HepG2 (cell line): ENCODE measurements around the gene COQ9. TPM values are rescaled to one million over a fixed set of nuclear protein-coding genes. Genes with fewer than 3 reads are reported as not detected.

Experiments used
- E2F5 ChIP-seq: sonication (generic); formaldehyde crosslinking; conservative IDR thresholded peaks from 2 replicates; pipeline ENCODE4 v1.4.0; 2020; ENCODE audit warnings: missing genetic modification reagents
- GABPA ChIP-seq, 2 experiments: IDR thresholded peaks; 2 replicates each; pipeline ENCODE4 v1.6.1; 2011 to 2016; ENCODE audit warnings: low read depth in 2 of 2, low read length in 1 of 2, missing biosample characterization in 1 of 2, missing genetic modification characterization in 1 of 2
- HBP1 ChIP-seq: IDR thresholded peaks from 2 replicates; pipeline ENCODE4 v1.6.1; 2016; ENCODE audit warnings: low read depth, control low read depth
- HOXA5 ChIP-seq: sonication (generic); formaldehyde crosslinking; IDR thresholded peaks from 2 replicates; pipeline ENCODE4 v1.4.0; 2020; ENCODE audit warnings: missing genetic modification reagents
- KMT2A ChIP-seq: sonication (generic); formaldehyde crosslinking; IDR thresholded peaks from 2 replicates; pipeline ENCODE4 v1.4.0; 2020; ENCODE audit warnings: missing genetic modification reagents
- MED1 ChIP-seq: sonication (generic); formaldehyde crosslinking; IDR thresholded peaks from 2 replicates; pipeline ENCODE4 v1.4.0; 2020; ENCODE audit warnings: missing genetic modification reagents
- MXD3 ChIP-seq: IDR thresholded peaks from 2 replicates; pipeline ENCODE4 v1.6.1; 2016; ENCODE audit warnings: mild to moderate bottlenecking, missing biosample characterization, missing genetic modification reagents
- MYPOP ChIP-seq: sonication (generic); formaldehyde crosslinking; IDR thresholded peaks from 2 replicates; pipeline ENCODE4 v1.8.1; 2023; ENCODE audit warnings: mild to moderate bottlenecking, moderate library complexity, missing genetic modification reagents
- PATZ1 ChIP-seq: sonication (generic); formaldehyde crosslinking; IDR thresholded peaks from 2 replicates; pipeline ENCODE4 v1.4.0; 2020; ENCODE audit warnings: missing genetic modification reagents
- POGZ ChIP-seq: sonication (generic); formaldehyde crosslinking; IDR thresholded peaks from 2 replicates; pipeline ENCODE4 v1.4.0; 2020; ENCODE audit warnings: mild to moderate bottlenecking, missing genetic modification reagents
- PRDM10 ChIP-seq: sonication (generic); formaldehyde crosslinking; IDR thresholded peaks from 2 replicates; pipeline ENCODE4 v1.4.0; 2020; ENCODE audit warnings: low read depth, missing genetic modification reagents
- ZNF639 ChIP-seq: conservative IDR thresholded peaks from 2 replicates; pipeline ENCODE4 v1.6.1; 2018; ENCODE audit warnings: missing genetic modification reagents
- polyA plus RNA-seq, 8 experiments: library from polyadenylated mRNA; depleted of rRNA in 3 of 8; stranded (reverse) in 7 of 8; unstranded in 1 of 8; fragments of >200 nt; fragmentation: Illumina TruSeq in 4 of 8; extraction: Trizol in 4 of 8; gene quantifications; 2 replicates each; pipeline versions ENCODE4 v1.2.1 to v1.2.3, GENCODE V29; 2011 to 2016; ENCODE audit warnings: low read depth in 4 of 8, missing spikeins in 1 of 8, mixed read lengths in 1 of 8; ENCODE audit not compliant: insufficient read depth in 1 of 8
- total RNA-seq, 5 experiments: library from RNA; depleted of rRNA; stranded (reverse); fragments of >200 nt; fragmentation: Illumina TruSeq; extraction: Trizol; gene quantifications; 2 replicates each; pipeline ENCODE4 v1.2.3, GENCODE V29; 2016; ENCODE audit warnings: low read depth in 1 of 5

COQ9 gene
- total and polyA plus RNA-seq, 2 of the 13 experiments (the other 11 are each of a cell fraction or from before 2014, with no cell fraction given), result 57.5 to 108 TPM

- TF ChIP-seq E2F5 (CRISPR knock-in tag), result 0 out of 2 replicates have a peak, but pooled peaks have one; percentile 72
- TF ChIP-seq POGZ (CRISPR knock-in tag), result peak; percentile 98
- peak; percentile 80 for TF ChIP-seq MYPOP (CRISPR knock-in tag)
- peak; percentile 92 for TF ChIP-seq HBP1 (CRISPR knock-in tag)
- peak; percentile 98 for TF ChIP-seq KMT2A (CRISPR knock-in tag)
- TF ChIP-seq GABPA (IDR thresholded peaks at IDR 0.05; ENCODE audit: low read depth, low read length), result peak; percentile 95
- peak; percentile 99 for TF ChIP-seq GABPA (CRISPR knock-in tag; IDR thresholded peaks at IDR 0.05; ENCODE audit: low read depth)
- peak; percentile 87 for TF ChIP-seq PATZ1 (CRISPR knock-in tag)
- TF ChIP-seq PRDM10 (CRISPR knock-in tag), result peak; percentile 60; the same call in 1 of the 2 replicates
- peak; percentile 93 for TF ChIP-seq ZNF639 (CRISPR knock-in tag)
- peak; percentile 93 for TF ChIP-seq MED1 (CRISPR knock-in tag)
- peak; percentile 96 for TF ChIP-seq HOXA5 (CRISPR knock-in tag)
- peak; percentile 92 for TF ChIP-seq MXD3 (CRISPR knock-in tag)
Observed at GRCh38 chr16:57462209-57462977, 15.1 kb downstream of the COQ9 start, which contains the start of gene POLR2C (continued).
